Uterus (tissue), 2 donors: ENCODE results near the gene DGCR2.
"Not testable (repeated sequence)": the region's sequence is repeated elsewhere in the genome, so short reads cannot be mapped to it uniquely, and the experiment has no call there.

Experiments used
- CTCF ChIP-seq, 4 experiments: fragments of 200-600 bp in 2 of 4; fragments of 450-650 bp in 2 of 4; sonication (generic) in 2 of 4; IDR thresholded peaks; one replicate each; pipeline ENCODE4 v1.5.1; 2016 to 2019; ENCODE audit warnings: antibody characterized with exemption in 4 of 4, mild to moderate bottlenecking in 2 of 4, moderate library complexity in 1 of 4
- POLR2A ChIP-seq, 2 donors: fragments of 450-650 bp; IDR thresholded peaks; one replicate each; pipeline ENCODE4 v1.6.1; 2016; ENCODE audit warnings: antibody characterized with exemption in 2 of 2, mild to moderate bottlenecking in 1 of 2, moderate library complexity in 1 of 2

- not testable (repeated sequence) for TF ChIP-seq CTCF, POLR2A (IDR thresholded peaks at IDR 0.05)
Measured at GRCh38 chr22:19072853-19073252, 49.4 kb downstream of the DGCR2 start.
